Transverse colon (tissue), 4 donors: ENCODE measurements around the gene ATP13A1. TPM values are rescaled to one million over a fixed set of nuclear protein-coding genes. Genes with fewer than 3 reads are reported as not detected.
"Not testable (repeated sequence)": the region's sequence is repeated elsewhere in the genome, so short reads cannot be mapped to it uniquely, and the experiment has no call there.

Experiments
- DNase-seq: peaks from one replicate; pipeline ENCODE4 v3.0.0-alpha.2; 2019
- H3K27ac ChIP-seq, 4 donors: fragments of 200-600 bp; sonication (generic); 2 replicates each; pipeline ENCODE4 v1.5.1; 2016 to 2018; ENCODE audit warnings: inconsistent platforms in 4 of 4
- H3K27me3 ChIP-seq: fragments of 200-600 bp; sonication (generic); 2 replicates; pipeline ENCODE4 v1.5.1; 2017; ENCODE audit warnings: inconsistent platforms
- H3K36me3 ChIP-seq, 4 donors: fragments of 200-600 bp; sonication (generic); 2 replicates each; pipeline ENCODE4 v1.5.1; 2017 to 2019; ENCODE audit warnings: inconsistent platforms in 4 of 4
- H3K4me1 ChIP-seq, 4 donors: fragments of 200-600 bp; sonication (generic); 2 replicates each; pipeline ENCODE4 v1.5.1; 2017 to 2020; ENCODE audit warnings: inconsistent platforms in 4 of 4
- H3K4me3 ChIP-seq, 4 donors: fragments of 200-600 bp; sonication (generic); 1 replicate in 1 of 4; 2 replicates in 3 of 4; pipeline versions ENCODE4 v1.5.1 to v1.6.1; 2017 to 2019; ENCODE audit warnings: inconsistent platforms in 4 of 4
- H3K9me3 ChIP-seq, 2 donors: fragments of 200-600 bp; sonication (generic); 2 replicates each; pipeline ENCODE4 v1.5.1; 2017 to 2019; ENCODE audit warnings: inconsistent platforms in 2 of 2
- EP300 ChIP-seq: sonication (generic); formaldehyde crosslinking; IDR thresholded peaks from one replicate; pipeline ENCODE4 v1.6.1; 2017; ENCODE audit warnings: antibody characterized with exemption, low read depth
- POLR2A ChIP-seq: fragments of 450-650 bp; IDR thresholded peaks from one replicate; pipeline ENCODE4 v1.6.1; 2016; ENCODE audit warnings: antibody characterized with exemption, mild to moderate bottlenecking, moderate library complexity
- POLR2AphosphoS5 ChIP-seq, 3 donors: sonication (generic); formaldehyde crosslinking; IDR thresholded peaks; one replicate each; pipeline ENCODE4 v1.6.1; 2016; ENCODE audit warnings: antibody characterized with exemption in 3 of 3
- WGBS, 2 donors: methylation state at CpG; one replicate each; pipeline ENCODE4 v1.1.5; 2018; ENCODE audit warnings: low coverage in 1 of 2; 5-methylcytosine and 5-hydroxymethylcytosine counted together
- in situ Hi-C, 4 donors: fragments of 200-750 bp; cut with MboI; loops; one replicate each; pipeline versions ENCODE4 v1.15.0 to v1.15.1; 2017; ENCODE audit warnings: low sequenced_read_pairs in 3 of 4, low pct_ligation_motif_present in 1 of 4, low pct_unique_long_range_greater_than_20kb in 1 of 4
- intact Hi-C: fragments of 100-400 bp; cut with DNase I; formaldehyde crosslinking; loops from one replicate; pipeline ENCODE4 v1.15.1; 2023; ENCODE audit warnings: low total_unique reads
- total RNA-seq, 4 donors: library from RNA; depleted of rRNA; stranded (reverse); fragments of >200 nt; gene quantifications; one replicate each; pipeline ENCODE4 v1.1.0, GENCODE V29; 2016
- TF ChIP-seq, protein P1 (sequence below), 5 experiments: fragments of 200-600 bp in 3 of 5; fragments of 450-650 bp in 2 of 5; sonication (generic) in 3 of 5; IDR thresholded peaks; 1 replicate in 2 of 5; 2 replicates in 3 of 5; pipeline ENCODE4 v1.5.1; 2016 to 2017; ENCODE audit warnings: antibody characterized with exemption in 5 of 5, inconsistent platforms in 3 of 5, mild to moderate bottlenecking in 2 of 5, moderate library complexity in 1 of 5

ATP13A1 gene
- total RNA-seq, 4 donors from 2014 or later = 112 to 929 (median 402) TPM

DNA sequence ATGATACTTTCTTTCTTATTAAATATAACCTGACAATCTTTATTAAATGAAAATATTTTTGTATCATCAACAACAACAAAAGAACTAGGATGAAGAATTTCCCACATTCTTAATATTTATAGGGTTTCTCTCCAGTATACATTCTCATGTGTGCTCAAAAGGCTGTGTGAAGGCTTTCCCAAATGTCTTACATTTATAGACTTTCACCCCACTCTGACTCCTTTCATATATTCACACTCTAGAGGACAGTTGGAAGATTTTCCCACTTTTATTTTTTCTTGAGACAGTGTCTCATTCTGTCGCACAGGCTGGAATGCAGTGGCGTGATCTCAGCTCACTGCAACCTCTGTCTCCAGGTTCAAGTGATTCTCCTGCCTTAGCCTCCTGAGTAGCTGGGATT, 47.0 kb upstream of the ATP13A1 start:
- no peak for TF ChIP-seq EP300
- TF ChIP-seq, protein P1, sequence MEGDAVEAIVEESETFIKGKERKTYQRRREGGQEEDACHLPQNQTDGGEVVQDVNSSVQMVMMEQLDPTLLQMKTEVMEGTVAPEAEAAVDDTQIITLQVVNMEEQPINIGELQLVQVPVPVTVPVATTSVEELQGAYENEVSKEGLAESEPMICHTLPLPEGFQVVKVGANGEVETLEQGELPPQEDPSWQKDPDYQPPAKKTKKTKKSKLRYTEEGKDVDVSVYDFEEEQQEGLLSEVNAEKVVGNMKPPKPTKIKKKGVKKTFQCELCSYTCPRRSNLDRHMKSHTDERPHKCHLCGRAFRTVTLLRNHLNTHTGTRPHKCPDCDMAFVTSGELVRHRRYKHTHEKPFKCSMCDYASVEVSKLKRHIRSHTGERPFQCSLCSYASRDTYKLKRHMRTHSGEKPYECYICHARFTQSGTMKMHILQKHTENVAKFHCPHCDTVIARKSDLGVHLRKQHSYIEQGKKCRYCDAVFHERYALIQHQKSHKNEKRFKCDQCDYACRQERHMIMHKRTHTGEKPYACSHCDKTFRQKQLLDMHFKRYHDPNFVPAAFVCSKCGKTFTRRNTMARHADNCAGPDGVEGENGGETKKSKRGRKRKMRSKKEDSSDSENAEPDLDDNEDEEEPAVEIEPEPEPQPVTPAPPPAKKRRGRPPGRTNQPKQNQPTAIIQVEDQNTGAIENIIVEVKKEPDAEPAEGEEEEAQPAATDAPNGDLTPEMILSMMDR (IDR thresholded peaks at IDR 0.05) = no peak
- no peak for TF ChIP-seq POLR2A
- no peak for TF ChIP-seq POLR2AphosphoS5 (IDR thresholded peaks at IDR 0.05)
- WGBS, 2 donors = 100% methylated on average over 2 of the region's 2 CpGs; no CpG with 5 or more reads in 1 of the 2 donors
- Histone ChIP-seq H3K36me3 (peaks cover 0 to 62% (median 30%) of the 10 kb centered on the region in 4 donors), H3K9me3 (peaks cover 98 to 99% of the 10 kb centered on the region in 2 donors), H3K27ac (no peak overlapping the region), H3K27me3 (no peaks in the 10 kb centered on the region), H3K4me1 (no peaks in the 10 kb centered on the region), H3K4me3 (no peak overlapping the region)
- intact Hi-C loops (no loop called here), in situ Hi-C loops (no loop called here)
- DNase-seq = no peak

DNA sequence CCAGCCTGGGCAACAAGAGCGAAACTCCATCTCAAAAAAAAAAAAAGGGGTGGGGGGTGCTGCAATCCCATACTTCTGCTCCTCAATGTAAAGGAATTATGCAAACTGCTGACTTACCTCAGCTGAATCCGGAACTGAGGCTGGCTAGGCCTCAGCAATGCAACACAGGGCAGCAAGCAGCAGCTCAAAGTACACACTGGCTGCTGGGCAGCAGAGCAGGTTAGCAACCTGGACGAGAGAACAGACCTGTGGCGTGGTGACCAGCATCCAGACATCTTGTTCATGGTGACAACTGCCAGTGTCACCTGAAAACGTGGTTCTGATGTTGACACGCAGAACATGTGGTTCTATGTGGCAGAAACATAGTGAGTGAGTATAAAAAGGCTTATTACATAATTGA, 41.4 kb upstream of the ATP13A1 start:
- Histone ChIP-seq H3K4me1 (no peaks in the 10 kb centered on the region), H3K36me3 (peaks cover 0 to 11% (median 3%) of the 10 kb centered on the region in 4 donors), H3K27ac (no peak overlapping the region), H3K9me3 (peaks cover 66 to 71% of the 10 kb centered on the region in 2 donors), H3K4me3 (no peak overlapping the region), H3K27me3 (no peaks in the 10 kb centered on the region)
- no peak for TF ChIP-seq POLR2AphosphoS5 (IDR thresholded peaks at IDR 0.05)
- TF ChIP-seq EP300 = no peak
- TF ChIP-seq, protein P1 (IDR thresholded peaks at IDR 0.05) = no peak
- TF ChIP-seq POLR2A = no peak
- intact Hi-C loops = no loop called here
- in situ Hi-C loops = no loop called here
- no peak for DNase-seq
- 83 to 93% methylated on average over 5 to 6 of the region's 6 CpGs for WGBS, 2 donors

DNA sequence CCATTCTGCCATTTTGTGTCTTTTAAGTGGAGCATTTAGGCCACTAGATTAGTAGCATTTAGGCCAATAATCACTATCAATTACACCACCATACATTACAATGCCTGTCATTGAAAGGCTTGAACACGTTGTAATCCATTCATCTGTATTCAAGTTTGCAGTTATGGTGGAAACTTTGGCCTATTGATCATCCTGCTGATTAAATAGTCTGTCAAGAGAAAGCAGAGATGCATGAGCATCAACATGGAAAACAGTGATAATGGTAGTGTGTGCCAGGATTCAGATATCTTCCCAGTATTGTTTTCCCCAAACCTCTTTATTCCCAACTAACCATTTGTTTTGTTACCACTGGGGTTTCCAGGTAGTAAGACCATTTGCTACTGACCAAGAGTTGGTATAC, 37.0 kb upstream of the ATP13A1 start:
- in situ Hi-C loops, H3K27ac ChIP-seq, H3K4me1 ChIP-seq, DNase-seq, H3K36me3 ChIP-seq, H3K4me3 ChIP-seq, H3K27me3 ChIP-seq, intact Hi-C loops: not testable (repeated sequence)
- 88 to 97% methylated on average over 1 of the region's 1 CpG for WGBS, 2 donors
- H3K9me3 ChIP-seq = peaks cover 24 to 38% of the 10 kb centered on the region in 2 donors

DNA sequence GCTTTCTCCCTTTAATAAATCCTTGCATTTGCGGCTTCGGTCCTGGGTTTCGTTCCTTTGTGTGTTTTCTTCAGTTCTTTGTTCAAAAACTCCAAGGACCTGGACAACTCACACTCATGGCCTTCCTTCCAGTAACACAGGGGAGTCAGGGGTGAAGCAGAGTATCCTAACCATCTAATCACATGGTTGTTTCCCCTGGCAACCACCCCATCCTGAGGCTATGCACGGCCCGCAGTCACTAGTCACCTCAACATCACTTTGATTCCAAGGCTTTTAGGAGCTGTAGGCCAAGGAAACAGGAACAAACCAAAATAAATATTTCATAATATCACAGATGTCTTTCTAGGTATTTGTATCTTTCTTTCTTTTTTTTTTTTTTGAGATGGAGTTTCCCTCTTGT, 34.1 kb upstream of the ATP13A1 start:
- intact Hi-C loops = no loop called here
- Histone ChIP-seq H3K36me3 (peaks cover 0 to under 1% (median 0%) of the 10 kb centered on the region in 4 donors), H3K27ac (no peak overlapping the region), H3K4me3 (no peak overlapping the region), H3K9me3 (peaks cover 6 to 22% of the 10 kb centered on the region in 2 donors), H3K4me1 (no peaks in the 10 kb centered on the region), H3K27me3 (no peaks in the 10 kb centered on the region)
- in situ Hi-C loops = no loop called here
- DNase-seq = no peak
- 89 to 94% methylated on average over 3 to 5 of the region's 5 CpGs for WGBS, 2 donors
- TF ChIP-seq POLR2AphosphoS5 (IDR thresholded peaks at IDR 0.05) = no peak
- TF ChIP-seq, protein P1 (IDR thresholded peaks at IDR 0.05) = no peak
- no peak for TF ChIP-seq EP300
- TF ChIP-seq POLR2A = no peak

DNA sequence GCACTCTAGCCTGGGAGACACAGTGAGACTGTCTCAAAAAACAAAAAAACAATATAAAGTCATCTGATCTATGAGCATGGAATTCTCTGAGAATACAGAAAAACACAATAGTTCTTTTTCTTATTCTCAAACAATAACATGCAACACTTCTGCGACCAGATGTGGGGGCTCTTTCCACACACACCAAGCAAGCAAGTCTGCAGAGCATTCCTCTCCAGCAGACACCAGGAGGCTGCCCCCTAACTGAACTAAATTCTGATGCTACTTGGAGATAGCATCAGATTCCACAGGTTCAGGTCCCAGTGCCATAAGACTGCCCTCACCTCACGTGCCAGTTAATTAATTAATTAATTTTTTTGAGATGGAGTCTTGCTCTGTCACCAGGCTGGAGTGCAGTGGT, 32.9 kb upstream of the ATP13A1 start:
- DNase-seq = no peak
- Histone ChIP-seq H3K27ac (no peak overlapping the region), H3K27me3 (no peaks in the 10 kb centered on the region), H3K36me3 (no peaks in the 10 kb centered on the region), H3K9me3 (peaks cover 0 to 15% of the 10 kb centered on the region in 2 donors), H3K4me1 (no peaks in the 10 kb centered on the region), H3K4me3 (no peak overlapping the region)
- in situ Hi-C loops (no loop called here), intact Hi-C loops (no loop called here)
- no peak for TF ChIP-seq EP300
- WGBS, 2 donors = 75 to 83% methylated on average over 1 to 2 of the region's 2 CpGs
